ENCODE data around the gene AP3S1.

The AP3S1 gene

GRCh38 chr5:115940080-115940810, 98.5 kb downstream of the AP3S1 start:
- DNase-seq (ENCODE audit: low read depth): no peak

GRCh38 chr5:115941051-115941675, 99.4 kb downstream of the AP3S1 start:
- no peak for DNase-seq (ENCODE audit: low read depth)

GRCh38 chr5:115944501-115944900, 102.8 kb downstream of the AP3S1 start:
- no peak for DNase-seq (ENCODE audit: low read depth)

- DNase-seq (ENCODE audit: low read depth): no peak
Observed at GRCh38 chr5:115946655-115947054, 104.9 kb downstream of the AP3S1 start.

- no peak for DNase-seq (ENCODE audit: low read depth)
Observed at GRCh38 chr5:115947260-115947659, 105.5 kb downstream of the AP3S1 start.

GRCh38 chr5:115948091-115948534, 106.4 kb downstream of the AP3S1 start:
- DNase-seq (ENCODE audit: low read depth): no peak

DNA sequence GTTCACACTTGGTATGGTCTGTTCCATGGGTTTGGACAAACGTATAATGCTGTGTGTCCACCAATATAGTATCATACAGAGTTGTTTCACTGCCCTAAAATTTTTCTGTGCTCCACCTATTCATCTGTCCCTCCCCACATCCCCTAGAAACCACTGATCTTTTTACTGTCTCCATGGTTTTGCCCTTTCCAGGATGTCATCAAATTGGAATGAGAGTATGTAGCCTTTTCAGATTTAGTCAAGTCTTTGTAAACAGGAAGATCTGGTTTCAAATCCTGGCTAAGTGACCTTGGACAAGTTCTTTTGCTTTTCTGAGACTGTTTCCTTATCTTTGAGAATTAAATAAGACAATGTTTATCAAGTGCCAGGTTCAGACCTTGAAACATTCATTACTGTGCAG, 107.4 kb downstream of the AP3S1 start:
- no peak for DNase-seq (ENCODE audit: low read depth)

DNA sequence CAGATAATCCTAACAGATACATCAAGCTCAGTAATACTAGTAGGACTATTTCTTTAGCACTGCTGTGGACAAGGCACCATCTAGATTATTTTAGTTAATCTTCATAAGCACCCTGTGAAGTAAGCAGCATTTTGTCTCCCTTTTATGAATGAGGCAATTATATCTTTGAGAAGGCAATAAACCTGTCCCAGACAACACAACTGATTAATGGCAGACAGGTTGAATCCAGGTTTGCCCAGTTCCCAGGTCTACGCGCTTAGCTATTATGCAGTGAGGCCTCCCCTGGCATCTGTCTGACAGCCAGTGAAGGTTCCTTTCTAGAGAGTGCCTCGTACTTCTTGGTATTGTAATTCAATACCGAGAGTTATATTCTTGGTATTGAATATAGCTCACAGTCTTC, 110.9 kb downstream of the AP3S1 start:
- DNase-seq (ENCODE audit: low read depth): no peak

- no peak for DNase-seq (ENCODE audit: low read depth)
Observed at GRCh38 chr5:115954144-115954543, 112.4 kb downstream of the AP3S1 start.

- no peak for DNase-seq (ENCODE audit: low read depth)
Observed at GRCh38 chr5:115956957-115957356, 115.2 kb downstream of the AP3S1 start.

GRCh38 chr5:115961381-115962238, 119.9 kb downstream of the AP3S1 start:
- DNase-seq (ENCODE audit: low read depth): no peak

- no peak for DNase-seq (ENCODE audit: low read depth)
Observed at GRCh38 chr5:115962239-115962564, 120.5 kb downstream of the AP3S1 start, which contains the start of gene LVRN. TSS of gene LVRN (plus strand) at chr5:115962475. CDS start at chr5:115962618, 143 bp downstream.

- DNase-seq (ENCODE audit: low read depth): no peak
Observed at GRCh38 chr5:115962565-115963402, 121.0 kb downstream of the AP3S1 start.

DNA sequence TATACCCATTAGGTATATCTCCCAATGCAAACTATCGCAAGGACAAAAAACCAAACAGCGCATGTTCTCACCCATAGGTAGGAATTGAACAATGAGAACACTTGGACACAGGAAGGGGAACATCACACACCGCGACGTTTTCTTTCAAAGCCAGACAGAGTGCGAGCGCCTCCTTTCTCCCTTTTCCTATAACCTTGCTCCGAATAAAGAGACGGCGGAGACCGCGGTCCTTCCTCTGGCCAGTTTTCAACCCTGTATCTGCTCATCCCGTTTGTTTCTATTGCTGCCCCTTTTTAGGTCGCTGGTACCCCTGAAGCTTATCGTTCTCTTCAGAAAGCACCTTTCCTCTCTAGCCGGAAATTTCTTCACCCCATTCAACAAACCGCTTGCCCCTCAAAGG, 121.8 kb downstream of the AP3S1 start:
- no peak for DNase-seq (ENCODE audit: low read depth)

All from activated T-cell treated with anti-CD3 and anti-CD28 coated beads for 48 hours (primary cell).